Left forelimb (tissue), 1 donor: Measurements from ENCODE around the gene PGRMC2.
"Not testable (repeated sequence)": the region's sequence is repeated elsewhere in the genome, so short reads cannot be mapped to it uniquely, and the experiment has no call there.

ENCODE experiments used
- DNase-seq: peaks from one replicate; pipeline ENCODE4 v3.0.0-alpha.2; 2018; ENCODE audit warnings: low spot score

Gene PGRMC2

DNA sequence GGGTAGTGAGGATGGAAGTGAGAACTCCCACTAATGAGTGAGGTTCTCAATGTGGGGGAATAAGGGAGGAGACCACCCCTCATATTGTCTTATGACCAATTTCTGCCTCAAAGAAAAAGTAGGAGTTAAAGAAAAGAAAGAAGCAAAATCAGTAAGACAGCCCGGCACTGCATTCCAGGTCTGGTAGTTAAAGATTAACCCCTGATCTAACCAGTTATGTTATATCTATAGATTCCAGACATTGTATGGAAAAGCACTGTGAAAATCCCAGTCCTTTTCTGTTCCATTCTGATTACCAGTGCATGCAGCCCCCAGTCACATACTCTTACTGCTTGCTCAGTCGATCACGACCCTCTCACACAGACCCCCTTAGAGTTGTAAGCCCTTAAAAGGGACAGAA is 20.4 kb downstream of the PGRMC2 start:
- DNase-seq: not testable (repeated sequence)

DNA sequence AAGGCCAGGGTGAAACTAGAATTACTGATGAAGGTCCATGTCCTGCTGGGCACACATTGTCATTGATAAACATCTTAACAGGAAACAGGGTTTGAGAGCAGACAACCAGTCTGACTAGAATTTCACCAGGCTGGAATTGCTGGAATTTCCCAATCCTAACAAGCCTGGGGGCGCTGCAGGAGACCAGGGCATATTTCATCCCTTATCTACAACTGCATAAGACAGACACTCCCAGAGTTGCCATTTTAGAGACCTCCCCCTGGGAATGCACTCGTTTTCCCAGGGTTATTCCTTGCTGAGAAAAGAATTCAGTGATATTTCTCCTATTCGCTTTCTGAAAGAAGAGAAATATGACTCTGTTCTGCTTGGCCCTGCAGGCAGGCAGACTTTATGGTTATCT is 22.1 kb downstream of the PGRMC2 start:
- DNase-seq: not testable (repeated sequence)

DNA sequence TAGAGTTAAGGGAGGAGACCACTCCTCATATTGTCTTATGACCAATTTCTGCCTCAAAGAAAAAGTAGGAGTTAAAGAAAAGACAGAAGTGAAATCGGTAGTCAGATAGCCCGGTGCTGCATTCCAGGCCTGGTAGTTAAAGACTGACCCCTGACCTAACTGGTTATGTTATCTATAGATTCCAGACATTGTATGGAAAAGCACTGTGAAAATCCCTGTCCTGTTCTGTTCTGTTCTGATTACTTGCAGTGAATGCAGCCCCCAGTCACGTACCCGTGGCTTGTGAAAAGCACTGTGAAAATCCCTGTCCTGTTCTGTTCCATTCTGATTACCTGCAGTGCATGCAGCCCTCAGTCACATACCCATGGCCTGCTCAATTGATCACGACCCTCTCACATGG is 27.7 kb downstream of the PGRMC2 start:
- DNase-seq: not testable (repeated sequence)

DNA sequence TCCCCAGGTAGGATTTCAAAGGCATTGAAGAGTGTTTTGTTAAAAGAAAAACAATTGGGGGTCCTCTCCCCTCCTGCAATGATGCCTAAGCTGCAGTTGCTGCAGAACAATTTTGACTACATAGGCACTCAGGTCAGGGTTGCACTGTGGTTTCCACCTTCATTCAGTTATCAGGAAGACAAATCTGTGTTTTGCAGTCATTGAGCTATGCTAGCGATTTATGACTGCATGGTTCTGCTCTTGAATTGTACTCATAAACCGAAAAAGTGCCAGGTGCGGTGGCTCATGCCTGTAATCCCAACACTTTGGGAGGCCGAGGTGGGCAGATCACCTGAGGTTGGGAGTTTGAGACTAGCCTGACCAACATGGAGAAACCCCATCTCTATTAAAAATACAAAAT is 29.4 kb downstream of the PGRMC2 start:
- not testable (repeated sequence) for DNase-seq

DNA sequence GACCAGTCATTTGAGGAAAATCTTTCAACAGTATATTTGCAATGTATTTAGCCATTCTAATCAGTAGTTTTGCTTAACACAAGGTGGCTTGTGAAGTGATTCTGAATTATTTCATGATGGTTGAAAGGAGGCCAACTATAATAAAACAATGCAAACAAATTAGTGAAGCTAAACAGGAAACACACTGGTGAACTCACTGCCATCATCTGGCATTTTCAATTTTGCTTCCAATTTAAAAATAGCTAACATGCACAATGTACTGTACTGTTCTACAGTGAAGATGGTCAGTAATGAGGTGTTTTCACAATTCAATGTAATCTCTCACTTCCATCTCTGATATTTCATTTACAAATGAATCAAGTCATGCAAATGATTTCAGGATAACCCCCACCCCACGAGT is 31.1 kb downstream of the PGRMC2 start:
- no peak for DNase-seq

DNA sequence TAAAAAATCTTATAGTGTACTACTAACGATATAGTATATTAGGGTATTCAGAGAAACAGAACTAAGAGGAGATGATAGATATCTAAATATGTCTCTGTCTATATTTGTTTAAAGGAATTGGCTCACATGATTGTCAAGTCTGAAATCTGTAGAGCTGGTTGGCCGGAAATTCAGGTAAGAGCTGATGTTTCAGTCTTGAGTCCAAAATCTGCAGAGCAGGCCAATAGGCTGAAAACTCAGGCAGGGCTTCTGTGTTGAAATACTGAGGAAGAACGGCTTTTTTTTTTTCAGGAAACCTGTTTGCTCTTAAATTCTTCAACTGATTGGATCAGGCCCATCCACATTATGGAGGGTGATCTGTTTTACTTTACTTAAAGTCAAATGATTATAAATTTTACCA is 31.7 kb downstream of the PGRMC2 start:
- no peak for DNase-seq

DNA sequence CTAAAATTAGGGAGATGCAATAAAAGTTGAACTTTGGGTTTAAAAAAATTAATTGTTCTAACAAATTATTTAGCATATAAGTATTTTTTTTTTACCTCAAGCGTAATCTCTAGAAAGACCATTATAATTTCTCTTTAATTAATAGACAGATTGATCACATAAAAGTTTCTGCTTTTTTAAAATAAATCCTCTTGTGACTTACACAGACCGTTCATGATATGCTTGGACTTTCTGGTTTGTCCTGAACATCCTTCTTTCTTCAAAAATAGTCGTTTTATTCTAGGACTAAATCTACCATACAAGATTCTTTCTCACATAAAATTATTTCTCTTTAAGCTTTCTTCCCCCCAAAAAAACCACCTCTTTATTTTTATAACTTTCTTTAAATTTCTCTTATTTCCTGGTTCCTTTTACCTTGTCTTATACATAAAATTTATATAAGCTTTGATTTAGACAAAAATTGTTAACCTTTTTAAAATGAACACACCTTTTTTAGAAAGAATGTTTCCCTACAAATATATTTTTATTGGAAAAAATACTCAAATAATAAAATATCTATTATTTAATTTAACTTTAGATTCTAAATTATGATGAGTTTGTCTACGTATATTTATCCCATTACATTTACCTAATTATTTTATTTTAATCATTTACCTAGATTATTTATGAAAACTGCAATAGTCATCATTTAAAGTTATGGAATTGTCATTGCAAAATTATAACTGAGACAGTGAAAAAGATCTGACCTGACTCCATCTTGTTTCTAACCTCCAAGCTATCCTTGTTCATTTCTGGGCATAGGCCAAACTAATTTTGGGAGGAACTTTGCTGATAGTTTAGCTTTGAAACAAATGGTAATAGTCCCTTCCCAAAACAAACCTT is 37.6 kb downstream of the PGRMC2 start:
- DNase-seq: no peak

DNA sequence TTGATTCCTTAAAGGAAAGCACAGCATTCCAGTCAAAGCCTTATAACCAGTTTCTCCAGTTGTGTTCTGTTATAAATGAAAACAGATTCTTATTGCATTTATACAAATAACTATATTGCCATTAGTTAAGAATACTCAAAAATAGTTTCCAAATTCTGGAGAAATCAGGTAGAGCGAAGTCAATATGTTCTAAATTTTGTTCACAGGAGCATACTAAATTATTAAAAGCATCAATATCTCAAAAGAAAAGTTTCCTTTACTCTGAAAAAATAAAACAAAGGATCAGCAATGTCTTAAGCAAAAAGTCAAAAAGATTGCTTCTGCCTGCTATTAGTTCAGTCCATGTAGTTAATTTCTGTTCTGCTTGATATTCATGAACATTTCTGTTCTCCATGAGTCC is 39.7 kb downstream of the PGRMC2 start:
- no peak for DNase-seq

DNA sequence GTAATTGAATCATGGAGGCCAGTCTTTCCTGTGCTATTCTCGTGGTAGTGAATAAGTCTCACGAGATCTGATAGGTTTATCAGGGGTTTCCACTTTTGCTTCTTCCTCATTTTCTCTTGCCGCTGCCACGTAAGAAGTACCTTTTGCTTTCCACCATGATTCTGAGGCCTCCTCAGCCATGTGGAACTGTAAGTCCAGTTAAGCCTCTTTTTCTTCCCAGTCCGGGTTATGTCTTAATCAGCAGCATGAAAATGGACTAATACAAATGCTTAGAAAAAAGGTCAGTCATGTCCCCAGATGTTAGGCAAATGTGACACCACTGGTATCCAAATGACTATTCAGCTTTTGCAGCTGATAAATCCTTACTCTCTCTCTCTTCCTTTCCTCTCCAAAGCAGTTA is 42.2 kb downstream of the PGRMC2 start:
- not testable (repeated sequence) for DNase-seq

DNA sequence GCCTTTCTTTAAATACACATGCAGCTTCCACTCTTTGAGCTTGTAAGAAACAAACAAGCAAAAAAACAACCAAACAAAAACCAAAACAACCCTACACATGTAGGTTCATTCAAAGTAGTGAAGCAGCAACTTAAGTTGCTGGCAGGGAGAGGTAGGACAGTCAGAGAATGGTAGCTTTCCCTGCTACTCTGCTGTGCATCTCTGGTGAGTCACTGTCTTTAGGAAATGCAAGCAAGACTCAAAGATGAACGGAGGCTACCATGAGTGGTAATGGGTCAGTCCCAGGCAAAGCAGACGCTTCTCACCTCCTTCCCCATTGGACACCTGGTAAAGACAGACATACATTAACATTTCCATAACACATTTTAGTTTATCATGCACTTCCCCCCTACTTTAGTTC is 43.2 kb downstream of the PGRMC2 start:
- DNase-seq: no peak

DNA sequence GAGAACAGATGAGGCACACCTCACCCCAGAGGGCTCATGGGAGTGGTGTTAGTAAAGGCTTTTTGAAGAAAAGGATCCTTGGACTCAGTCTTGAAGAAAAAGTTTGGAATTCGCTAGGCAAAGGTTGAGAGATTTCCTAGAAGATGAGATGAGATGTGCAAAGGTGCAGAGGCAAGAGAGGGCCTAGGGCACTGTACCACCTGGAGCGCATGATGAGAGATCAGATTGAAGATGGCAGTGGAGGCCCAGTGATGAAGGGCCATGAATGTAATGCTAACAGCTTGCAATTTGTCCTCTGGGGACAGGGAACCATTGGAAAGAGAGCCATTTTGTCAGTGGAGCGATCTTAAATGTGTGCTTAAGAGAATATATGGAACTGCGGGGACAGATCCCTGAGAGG is 45.0 kb downstream of the PGRMC2 start:
- DNase-seq: no peak

DNA sequence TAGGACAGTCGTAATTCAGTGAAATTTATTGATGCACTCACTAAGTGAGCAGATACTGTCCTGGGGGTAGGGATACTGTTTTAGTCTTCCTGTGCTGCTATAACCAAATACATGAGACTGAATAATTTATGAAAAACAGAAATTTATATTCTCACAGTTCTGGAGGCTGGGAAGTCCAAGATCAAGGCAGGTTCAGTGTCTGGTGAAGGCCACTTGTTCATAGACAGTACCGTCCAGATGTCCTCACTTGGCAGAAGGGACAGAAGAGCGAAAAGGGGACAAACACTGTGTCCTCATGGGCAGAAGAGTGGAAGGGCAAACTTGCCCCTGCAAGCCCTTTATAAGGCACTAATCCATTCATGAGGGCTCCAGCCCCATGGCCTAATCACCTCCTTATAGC is 45.6 kb downstream of the PGRMC2 start:
- DNase-seq: no peak

DNA sequence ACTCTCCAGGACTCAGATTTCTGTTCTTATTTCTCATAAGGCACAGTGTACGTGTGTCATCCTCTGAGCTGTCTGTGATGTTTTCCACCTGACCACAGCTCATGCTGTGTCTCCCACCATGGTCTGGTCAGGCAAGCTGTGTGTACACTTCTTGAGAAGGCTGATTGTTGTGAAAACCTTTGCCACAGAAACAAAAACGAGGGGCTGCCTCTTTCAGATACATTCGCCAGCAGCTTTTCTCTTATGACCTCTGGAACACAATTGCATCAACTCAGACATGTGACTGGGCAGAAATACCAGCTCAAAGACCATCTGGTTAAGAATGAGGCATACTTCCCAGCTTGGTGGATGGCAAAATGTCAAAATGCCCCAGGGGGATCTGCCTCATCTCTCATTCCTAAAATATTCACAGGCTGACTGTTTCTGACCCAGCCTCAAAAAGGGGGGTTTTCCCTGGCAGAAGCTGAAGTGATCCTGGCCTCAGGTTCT is 46.1 kb downstream of the PGRMC2 start:
- no peak for DNase-seq

DNA sequence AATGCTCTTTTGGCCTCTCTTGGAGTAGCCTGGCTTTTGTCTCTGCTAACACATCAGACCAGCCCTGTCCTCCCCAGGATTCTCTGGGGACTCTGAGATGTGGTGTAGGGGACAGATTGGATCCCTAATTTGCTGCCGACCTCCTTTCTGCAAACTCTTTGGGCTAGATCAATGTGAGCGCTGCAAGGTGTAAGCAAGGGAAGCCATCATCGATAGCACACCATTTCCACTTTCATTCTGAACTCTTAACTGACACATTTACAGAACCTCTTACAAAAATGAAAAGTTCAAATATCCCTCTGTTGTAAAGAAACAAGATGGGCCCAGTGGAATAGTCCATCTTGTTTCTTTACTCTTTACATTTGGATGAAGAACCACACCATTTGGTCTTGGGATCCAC is 46.6 kb downstream of the PGRMC2 start:
- DNase-seq: no peak

DNA sequence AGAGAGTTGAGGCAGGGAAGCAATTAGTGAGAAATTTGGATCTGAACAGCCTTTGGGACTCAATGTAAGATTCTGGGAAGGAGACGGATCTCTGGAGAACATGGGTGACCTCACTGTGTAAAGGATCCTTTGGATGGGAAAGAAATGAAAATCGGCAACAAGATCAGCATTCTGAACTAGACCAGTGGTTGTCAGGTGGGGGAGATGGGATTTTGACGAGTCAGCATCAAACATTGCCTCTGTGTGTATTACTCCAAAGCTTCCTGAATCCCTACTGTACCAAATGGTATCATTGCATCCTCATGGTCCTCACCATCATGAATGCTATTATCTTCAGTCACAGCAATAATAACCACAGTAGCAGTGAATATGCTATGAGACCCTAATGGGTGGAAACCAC is 52.8 kb downstream of the PGRMC2 start:
- no peak for DNase-seq

DNA sequence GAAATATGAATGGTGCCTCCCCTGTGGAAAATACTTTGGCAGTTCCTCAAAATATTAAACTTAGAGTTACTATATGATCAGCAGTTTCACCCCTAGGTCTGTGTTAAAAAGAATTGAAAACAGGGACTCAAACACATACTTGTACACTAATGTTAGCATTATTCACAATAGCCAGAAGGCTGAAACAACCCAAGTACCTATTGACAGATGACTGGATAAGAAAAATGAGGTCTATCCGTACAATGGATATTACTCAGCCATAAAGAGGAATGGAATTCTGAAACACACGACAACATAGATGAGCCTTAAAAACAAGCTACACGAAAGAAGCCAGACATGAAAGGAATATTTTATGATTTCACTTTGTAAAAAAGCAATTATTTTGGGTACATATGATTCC is 54.9 kb downstream of the PGRMC2 start:
- no peak for DNase-seq

DNA sequence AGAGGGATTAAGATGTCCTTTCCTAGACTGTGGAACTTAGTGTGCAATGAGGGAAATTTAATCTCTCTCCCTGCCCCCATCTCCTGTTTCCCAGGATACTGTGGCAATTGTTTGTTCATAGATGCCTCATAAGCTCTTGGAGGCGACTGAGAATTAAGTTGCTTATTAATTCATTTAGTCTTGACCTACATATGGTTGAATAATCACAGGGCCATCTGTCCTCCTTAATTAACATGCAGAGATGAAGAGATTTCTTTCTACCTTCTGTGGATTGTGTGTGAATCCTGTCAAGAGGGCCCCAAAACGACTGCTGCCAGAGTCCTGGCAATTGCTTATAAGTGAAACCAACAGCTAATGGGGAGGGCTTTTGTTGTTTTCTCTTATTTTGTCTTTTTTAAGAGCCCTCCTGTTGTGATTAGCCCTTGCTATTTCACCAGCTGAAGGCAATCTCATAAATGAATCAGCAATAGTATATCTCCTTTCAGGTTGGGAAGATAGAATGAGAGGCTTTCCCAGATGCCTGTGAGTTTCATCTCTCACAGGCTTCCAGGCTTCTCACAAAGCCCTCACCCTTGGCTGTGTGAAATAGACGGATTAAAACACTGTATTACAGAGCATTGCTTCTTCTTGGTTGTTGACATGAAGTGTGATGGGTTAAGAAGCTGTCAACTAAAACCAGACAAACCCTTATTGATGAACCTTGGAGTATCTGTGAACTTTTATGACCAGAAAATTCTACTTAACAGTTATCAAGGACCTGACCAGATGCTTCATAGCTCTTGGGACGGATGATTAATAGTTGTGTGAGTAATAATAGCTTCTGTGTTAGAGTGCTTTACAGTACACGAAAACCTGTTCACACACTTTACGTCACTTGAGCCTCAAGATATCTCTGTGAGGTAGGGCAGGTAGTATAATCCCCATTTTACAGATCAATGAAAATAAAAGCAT is 58.5 kb downstream of the PGRMC2 start:
- DNase-seq: no peak

DNA sequence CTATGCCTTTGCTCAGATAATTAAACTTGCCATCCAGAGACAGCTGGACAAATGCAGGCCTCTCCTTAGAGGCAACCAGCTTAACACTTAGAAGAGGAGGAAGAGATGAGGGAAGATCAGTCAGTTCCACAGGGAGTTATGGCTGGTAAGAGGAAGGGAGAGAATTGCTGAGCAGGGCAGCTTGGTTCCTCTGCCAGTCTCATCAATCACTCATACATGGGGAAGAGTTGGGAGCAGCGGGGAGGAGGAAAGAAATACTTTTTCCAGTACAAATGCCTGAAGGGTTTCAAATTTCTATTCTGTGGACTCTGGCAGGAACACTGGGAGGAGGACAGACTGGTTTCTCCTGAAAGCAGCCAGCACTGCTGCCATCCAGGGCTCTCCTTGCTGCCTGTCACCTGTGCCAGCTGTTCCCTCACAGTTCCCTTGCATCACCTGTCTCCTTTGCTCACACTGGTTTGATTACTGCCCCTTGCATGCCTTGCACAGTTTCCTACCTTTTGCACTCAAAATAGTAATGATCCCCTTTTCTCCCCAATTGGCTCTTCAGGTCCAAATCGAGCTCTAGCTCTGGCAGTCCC is 59.5 kb downstream of the PGRMC2 start:
- DNase-seq: no peak

DNA sequence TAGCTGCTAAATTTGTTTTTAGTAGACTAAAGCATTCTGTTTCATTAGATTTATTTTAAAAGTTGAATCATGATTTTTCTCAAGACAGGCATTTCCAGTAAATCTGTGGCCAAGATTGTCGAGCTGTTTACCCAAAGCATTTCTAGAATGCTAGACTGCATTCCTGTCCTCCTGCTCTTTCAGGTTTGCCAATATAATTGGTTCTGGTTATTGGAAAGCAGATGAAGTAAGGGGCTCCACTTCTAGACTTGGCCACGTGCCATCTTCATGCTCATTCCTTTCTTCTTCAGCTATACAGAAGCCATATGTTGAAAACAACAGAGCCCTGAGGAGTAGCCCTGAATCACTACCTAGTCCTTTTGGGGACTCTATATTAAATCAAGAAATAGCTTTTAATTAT is 62.5 kb downstream of the PGRMC2 start:
- no peak for DNase-seq

DNA sequence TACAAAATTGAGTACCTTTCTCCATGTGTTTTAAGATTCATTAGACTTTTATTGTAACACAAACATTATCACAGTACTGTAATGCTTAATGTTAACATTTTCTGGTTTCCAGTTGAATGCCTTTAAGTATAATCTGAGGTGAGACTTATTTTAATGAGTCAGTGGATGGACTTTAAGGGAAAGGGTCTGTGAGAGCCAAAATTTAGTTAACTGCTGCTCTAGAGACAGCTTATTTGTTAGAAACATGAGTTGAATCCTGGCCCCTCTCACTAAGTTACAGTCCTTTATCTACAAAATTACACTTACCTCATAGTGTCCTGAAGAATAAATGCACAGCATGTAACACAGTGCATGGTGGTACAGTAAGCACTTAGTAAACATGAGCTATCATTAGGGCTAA is 66.0 kb downstream of the PGRMC2 start:
- no peak for DNase-seq

DNA sequence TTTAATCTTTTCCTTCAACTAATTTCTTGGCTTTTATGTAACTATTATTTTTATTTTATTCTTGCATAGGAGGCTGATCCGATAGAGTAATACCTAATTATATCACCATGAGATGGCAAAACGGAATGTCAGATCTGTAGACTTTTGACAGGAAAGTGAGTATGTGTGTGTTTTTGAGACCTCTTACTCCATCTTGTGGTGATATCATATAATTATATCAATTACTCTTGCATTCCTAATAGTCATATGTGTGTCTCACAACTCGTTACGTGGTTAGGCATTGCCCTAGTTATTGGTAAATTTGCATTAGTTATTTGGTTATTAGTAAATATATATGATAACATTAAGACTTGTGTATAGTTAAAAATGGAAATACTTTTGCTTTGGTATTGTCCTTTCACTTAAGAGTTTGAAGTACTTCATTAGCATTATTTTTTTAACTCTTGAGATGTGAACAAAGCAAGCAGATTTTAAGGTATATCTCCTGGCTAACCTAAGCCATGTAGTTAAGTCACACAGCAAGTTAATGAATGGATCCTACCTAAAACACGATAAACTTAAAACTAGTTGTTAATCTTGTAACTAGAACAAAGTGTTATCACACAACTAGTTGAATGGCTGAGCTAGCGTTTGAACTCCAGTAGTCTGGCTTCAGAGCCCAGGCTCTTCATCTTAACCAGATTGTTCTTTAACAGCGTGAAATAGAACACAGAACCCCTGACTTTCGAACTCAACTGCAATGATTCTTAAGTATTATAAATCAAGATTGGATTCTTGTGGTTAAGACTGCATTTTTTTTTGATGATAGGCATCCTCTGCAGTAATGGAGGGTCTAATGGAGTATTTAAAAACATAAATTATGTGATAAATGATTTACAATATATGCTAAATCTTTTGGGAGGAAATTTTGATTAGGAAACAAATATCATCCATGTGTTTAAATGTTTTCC is 67.1 kb downstream of the PGRMC2 start:
- DNase-seq: no peak
